B cell (primary cell): Measurements from ENCODE around the gene NCOA5. TPM values are rescaled to one million over a fixed set of nuclear protein-coding genes. Genes with fewer than 3 reads are reported as not detected.

ENCODE experiments used
- ATAC-seq: fragments of 200-7000 bp; cut with Tn5 transposase; one replicate; pipeline ENCODE4 v1.10.0; 2021; ENCODE audit warnings: low read depth, mild to moderate bottlenecking, moderate number of reproducible peaks, moderate library complexity
- CTCF ChIA-PET: fragments of 350-600 bp; sonication (Branson Sonifier 250); formaldehyde crosslinking; loops from one replicate; lab custom pipeline; 2021; ENCODE audit warnings: antibody characterized with exemption, inconsistent platforms; lab: Charles Lee
- POLR2A ChIA-PET: fragments of 350-600 bp; sonication (Branson Sonifier 250); formaldehyde crosslinking; loops from one replicate; lab custom pipeline; 2021; ENCODE audit warnings: antibody characterized with exemption; lab: Charles Lee
- DNase-seq: peaks from one replicate; pipeline ENCODE4 v3.0.0; 2013
- H2AFZ ChIP-seq: 2 replicates; pipeline ENCODE4 v1.6.1; 2012; ENCODE audit warnings: mild to moderate bottlenecking, low read depth, low read length; ENCODE audit not compliant: insufficient read depth, poor library complexity, severe bottlenecking
- H3K27ac ChIP-seq, 2 donors: 1 replicate in 1 of 2; 2 replicates in 1 of 2; pipeline ENCODE4 v1.5.1; 2012 to 2013; ENCODE audit warnings: low read length in 2 of 2, mild to moderate bottlenecking in 2 of 2, moderate library complexity in 1 of 2
- H3K27me3 ChIP-seq, 4 experiments: fragments of 200-600 bp in 1 of 4; sonication (generic) in 1 of 4; replicated peaks in 1 of 4; 1 replicate in 2 of 4; 2 replicates in 2 of 4; pipeline versions ENCODE4 v1.6.1 to v1.7.0; 2013 to 2016; ENCODE audit warnings: low read length in 3 of 4, mild to moderate bottlenecking in 2 of 4, mixed read lengths in 1 of 4, moderate library complexity in 1 of 4; ENCODE audit not compliant: insufficient read depth in 4 of 4, control insufficient read depth in 3 of 4; ENCODE audit errors: control extremely low read depth in 1 of 4
- H3K36me3 ChIP-seq, 2 experiments: replicated peaks in 1 of 2; 1 replicate in 1 of 2; 2 replicates in 1 of 2; pipeline versions ENCODE4 v1.6.1 to v1.7.1; 2013; ENCODE audit warnings: low read length in 1 of 2; ENCODE audit not compliant: insufficient read depth in 2 of 2, control insufficient read depth in 1 of 2; ENCODE audit errors: control extremely low read depth in 1 of 2, extremely low read depth in 1 of 2
- H3K4me1 ChIP-seq, 2 donors: fragments of 200-600 bp in 1 of 2; sonication (generic) in 1 of 2; 1 replicate in 1 of 2; 2 replicates in 1 of 2; pipeline versions ENCODE4 v1.5.1 to v1.6.1; 2013 to 2017; ENCODE audit warnings: low read length in 2 of 2; ENCODE audit not compliant: control insufficient read depth in 2 of 2, insufficient read depth in 2 of 2
- H3K4me2 ChIP-seq: replicated peaks from 2 replicates; pipeline ENCODE3; 2012; ENCODE audit warnings: mild to moderate bottlenecking, low read depth, low read length; ENCODE audit not compliant: poor library complexity, severe bottlenecking
- H3K4me3 ChIP-seq, 5 experiments: fragments of 200-600 bp in 1 of 5; sonication (generic) in 1 of 5; 1 replicate in 3 of 5; 2 replicates in 2 of 5; pipeline versions ENCODE4 v1.5.1 to v1.7.0; 2011 to 2016; ENCODE audit warnings: low read length in 4 of 5, mild to moderate bottlenecking in 4 of 5, low read depth in 2 of 5, control low read depth in 1 of 5, moderate library complexity in 1 of 5; ENCODE audit not compliant: insufficient read depth in 1 of 5; ENCODE audit errors: control extremely low read depth in 1 of 5, extremely low read depth in 1 of 5
- H3K79me2 ChIP-seq: fragments of 200-600 bp; sonication (generic); one replicate; pipeline ENCODE4 v1.6.0; 2016; ENCODE audit warnings: low read length; ENCODE audit not compliant: control insufficient read depth, insufficient read depth
- H3K9ac ChIP-seq: fragments of 200-600 bp; sonication (generic); 2 replicates; pipeline ENCODE4 v1.6.1; 2017; ENCODE audit warnings: mild to moderate bottlenecking, low read length, moderate library complexity
- H3K9me3 ChIP-seq, 3 donors: one replicate each; pipeline versions ENCODE4 v1.6.1 to v1.7.1; 2013; ENCODE audit warnings: low read length in 2 of 3; ENCODE audit not compliant: control insufficient read depth in 2 of 3, insufficient read depth in 1 of 3; ENCODE audit errors: control extremely low read depth in 1 of 3
- H4K20me1 ChIP-seq: 2 replicates; pipeline ENCODE4 v1.6.0; 2012; ENCODE audit warnings: mild to moderate bottlenecking, low read length; ENCODE audit not compliant: insufficient read depth, control insufficient read depth, poor library complexity, severe bottlenecking
- H3K27ac Mint-ChIP-seq: one replicate; pipeline ENCODE4 v1.8.0; 2021; ENCODE audit warnings: mixed read lengths
- H3K27me3 Mint-ChIP-seq: one replicate; pipeline ENCODE4 v1.8.0; 2021; ENCODE audit warnings: mixed read lengths
- H3K4me1 Mint-ChIP-seq: one replicate; pipeline ENCODE4 v1.8.0; 2021; ENCODE audit warnings: mixed read lengths
- H3K4me3 Mint-ChIP-seq: one replicate; pipeline ENCODE4 v1.8.0; 2021; ENCODE audit warnings: mixed read lengths
- H3K9me3 Mint-ChIP-seq: one replicate; pipeline ENCODE4 v1.8.0; 2022; ENCODE audit warnings: mixed read lengths; ENCODE audit not compliant: insufficient read depth
- EZH2 ChIP-seq: IDR thresholded peaks from 2 replicates; pipeline ENCODE4 v1.6.1; 2012; ENCODE audit warnings: borderline replicate concordance, low read depth, mild to moderate bottlenecking, moderate library complexity, low read length; ENCODE audit not compliant: insufficient read depth, poor library complexity, severe bottlenecking
- WGBS: methylation state at CpG from one replicate; pipeline ENCODE4 v1.1.5; 2013; ENCODE audit warnings: missing lambda C conversion rate; ENCODE audit not compliant: insufficient coverage; 5-methylcytosine and 5-hydroxymethylcytosine counted together
- intact Hi-C: fragments of 100-400 bp; cut with micrococcal nuclease; formaldehyde crosslinking; loops from one replicate; pipeline ENCODE4 v1.10.0; 2022
- polyA plus RNA-seq: library from polyadenylated mRNA; depleted of rRNA; stranded (reverse); fragments of >200 nt; gene quantifications from 2 replicates; pipeline ENCODE4 v1.2.3, GENCODE V29; 2012
- total RNA-seq, 2 donors: library from RNA; stranded (reverse); fragments of 120-200 nt in 1 of 2; gene quantifications; 1 replicate in 1 of 2; 2 replicates in 1 of 2; pipeline versions ENCODE4 v1.2.3 to v1.2.4, GENCODE V29; 2013 to 2022
- TF ChIP-seq, protein P1 (sequence below): fragments of 200-600 bp; IDR thresholded peaks from one replicate; pipeline ENCODE4 v1.8.0; 2022; ENCODE audit warnings: antibody characterized with exemption, mild to moderate bottlenecking

NCOA5 gene
- total and polyA plus RNA-seq, 2 donors (not counting 1 experiment from before 2014, with no cell fraction given): 26.0 to 41.6 TPM

DNA sequence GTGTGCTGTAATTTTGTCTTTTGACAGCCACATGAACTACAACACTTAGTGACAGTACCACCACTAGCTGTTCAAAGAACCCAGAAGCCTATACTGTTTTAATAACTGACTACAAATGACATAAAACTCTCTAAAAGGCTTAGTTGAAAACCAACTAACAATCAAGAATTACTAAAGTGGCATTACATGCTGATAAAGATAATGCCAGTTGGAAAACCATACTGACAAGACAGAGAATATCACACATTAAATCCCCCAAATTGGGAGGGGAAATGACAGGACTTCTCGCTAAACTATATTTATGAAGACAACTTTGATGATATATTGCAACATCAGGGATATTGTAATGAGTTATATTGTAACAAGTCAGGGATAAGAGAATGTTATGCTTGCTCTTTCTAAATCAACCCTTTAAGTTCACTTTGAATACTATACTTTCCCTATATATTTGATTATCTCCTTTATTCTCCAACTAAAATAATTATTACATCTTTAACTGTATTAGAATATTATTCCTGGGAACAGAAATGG lies 6.2 kb downstream of the NCOA5 start:
- Histone ChIP-seq H3K27me3 (no peaks in the 10 kb centered on the region), H4K20me1 (peaks cover 97% of the 10 kb centered on the region), H3K9me3 (no peaks in the 10 kb centered on the region), H3K9ac (no peak overlapping the region), H3K4me1 (peaks cover 10 to 42% of the 10 kb centered on the region in 2 donors), H3K27ac (no peak overlapping the region), H3K36me3 (peaks cover 0 to 10% of the 10 kb centered on the region in 2 experiments), H3K79me2 (peaks cover 100% of the 10 kb centered on the region), H2AFZ (no peak overlapping the region), H3K4me3 (no peak overlapping the region), H3K4me2 (no peak overlapping the region)
- DNase-seq: no peak
- ATAC-seq: no peak
- no peak overlapping the region for H3K27ac Mint-ChIP-seq
- no peak overlapping the region for H3K4me3 Mint-ChIP-seq
- intact Hi-C loops: no loop called here
- TF ChIP-seq, protein P1, sequence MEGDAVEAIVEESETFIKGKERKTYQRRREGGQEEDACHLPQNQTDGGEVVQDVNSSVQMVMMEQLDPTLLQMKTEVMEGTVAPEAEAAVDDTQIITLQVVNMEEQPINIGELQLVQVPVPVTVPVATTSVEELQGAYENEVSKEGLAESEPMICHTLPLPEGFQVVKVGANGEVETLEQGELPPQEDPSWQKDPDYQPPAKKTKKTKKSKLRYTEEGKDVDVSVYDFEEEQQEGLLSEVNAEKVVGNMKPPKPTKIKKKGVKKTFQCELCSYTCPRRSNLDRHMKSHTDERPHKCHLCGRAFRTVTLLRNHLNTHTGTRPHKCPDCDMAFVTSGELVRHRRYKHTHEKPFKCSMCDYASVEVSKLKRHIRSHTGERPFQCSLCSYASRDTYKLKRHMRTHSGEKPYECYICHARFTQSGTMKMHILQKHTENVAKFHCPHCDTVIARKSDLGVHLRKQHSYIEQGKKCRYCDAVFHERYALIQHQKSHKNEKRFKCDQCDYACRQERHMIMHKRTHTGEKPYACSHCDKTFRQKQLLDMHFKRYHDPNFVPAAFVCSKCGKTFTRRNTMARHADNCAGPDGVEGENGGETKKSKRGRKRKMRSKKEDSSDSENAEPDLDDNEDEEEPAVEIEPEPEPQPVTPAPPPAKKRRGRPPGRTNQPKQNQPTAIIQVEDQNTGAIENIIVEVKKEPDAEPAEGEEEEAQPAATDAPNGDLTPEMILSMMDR: no peak
- TF ChIP-seq EZH2: no peak
- POLR2A ChIA-PET: no interaction called here
- WGBS: no CpG with 5 or more reads among the region's 1 CpG
- CTCF ChIA-PET: interaction anchor here (1.1 kb wide), 1 partner anchor 16 kb away, joined by 4 read pairs; no protein-coding TSS in a partner anchor
- H3K27me3 Mint-ChIP-seq: no peaks in the 10 kb centered on the region
- H3K9me3 Mint-ChIP-seq: no peaks in the 10 kb centered on the region
- peaks cover 72% of the 10 kb centered on the region for H3K4me1 Mint-ChIP-seq

DNA sequence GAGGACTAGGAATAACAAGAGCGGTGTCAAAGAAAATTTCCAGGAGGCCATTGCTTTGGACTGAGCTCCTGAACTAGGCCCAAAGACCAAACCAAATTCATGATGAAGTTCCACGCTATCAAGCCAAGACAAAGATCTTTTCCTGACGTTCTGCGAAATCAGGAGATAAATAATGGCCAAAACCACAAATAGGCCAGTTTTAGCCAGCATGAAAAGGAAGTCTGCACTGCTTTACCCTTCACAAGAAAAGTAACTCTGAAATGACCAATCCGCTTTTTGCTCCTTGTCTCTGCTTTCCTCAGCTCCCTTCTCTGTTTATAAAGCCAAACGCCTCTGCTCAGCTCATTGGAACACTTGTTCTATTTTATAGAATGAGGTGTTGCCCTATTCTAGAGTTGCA lies 6.7 kb downstream of the NCOA5 start:
- Mint-ChIP-seq H3K27ac (no peak overlapping the region), H3K4me1 (peaks cover 67% of the 10 kb centered on the region), H3K9me3 (no peaks in the 10 kb centered on the region), H3K4me3 (no peak overlapping the region), H3K27me3 (no peaks in the 10 kb centered on the region)
- Histone ChIP-seq H3K4me1 (peaks cover 5 to 37% of the 10 kb centered on the region in 2 donors), H3K36me3 (peaks cover 2 to 15% of the 10 kb centered on the region in 2 experiments), H2AFZ (no peak overlapping the region), H3K79me2 (peaks cover 100% of the 10 kb centered on the region), H3K27me3 (no peaks in the 10 kb centered on the region), H4K20me1 (peaks cover 97% of the 10 kb centered on the region), H3K4me3 (no peak overlapping the region), H3K9ac (no peak overlapping the region), H3K9me3 (no peaks in the 10 kb centered on the region), H3K4me2 (no peak overlapping the region), H3K27ac (no peak overlapping the region)
- intact Hi-C loops: no loop called here
- ChIA-PET POLR2A (no interaction called here), CTCF (interaction anchor here (1.1 kb wide), 1 partner anchor 17 kb away, joined by 4 read pairs; no protein-coding TSS in a partner anchor)
- no peak for TF ChIP-seq EZH2
- TF ChIP-seq, protein P1: no peak
- 93% methylated on average over 4 of the region's 6 CpGs for WGBS
- ATAC-seq: no peak
- no peak for DNase-seq
